Activated effector memory CD4-positive, alpha-beta T cell treated with Interleukin-2 at 50 U/mL for 16 hours (primary cell): Measurements from ENCODE around the gene OR6B3.
"Not testable (repeated sequence)": the region's sequence is repeated elsewhere in the genome, so short reads cannot be mapped to it uniquely, and the experiment has no call there.

ENCODE experiments used
- DNase-seq: peaks from one replicate; pipeline ENCODE4 v3.0.0-alpha.2; 2020

The OR6B3 gene

GRCh38 chr2:240053173-240054155 is at the start of gene OR6B3:
TSS of gene OR6B3 (minus strand) at chr2:240053521.
- DNase-seq = no peak

- no peak for DNase-seq
Measured at GRCh38 chr2:240098349-240098748, 45.0 kb upstream of the OR6B3 start.

GRCh38 chr2:240095556-240096523 is 42.5 kb upstream of the OR6B3 start:
- DNase-seq = no peak

- DNase-seq = no peak
Measured at GRCh38 chr2:240089306-240089705, 36.0 kb upstream of the OR6B3 start.

GRCh38 chr2:240086563-240086962 is 33.2 kb upstream of the OR6B3 start:
- no peak for DNase-seq

GRCh38 chr2:240078631-240079030 is 25.3 kb upstream of the OR6B3 start:
- no peak for DNase-seq

GRCh38 chr2:240077442-240077841 is 24.1 kb upstream of the OR6B3 start:
- DNase-seq = no peak

GRCh38 chr2:240074545-240074944 is 21.2 kb upstream of the OR6B3 start:
- DNase-seq = no peak

- DNase-seq = no peak
Measured at GRCh38 chr2:240070907-240071306, 17.6 kb upstream of the OR6B3 start.

GRCh38 chr2:240069829-240070228 is 16.5 kb upstream of the OR6B3 start:
- DNase-seq = no peak

GRCh38 chr2:240068193-240068592 is 14.9 kb upstream of the OR6B3 start:
- no peak for DNase-seq

- no peak for DNase-seq
Measured at GRCh38 chr2:240066489-240066888, 13.2 kb upstream of the OR6B3 start.

GRCh38 chr2:240064898-240065297 is 11.6 kb upstream of the OR6B3 start:
- no peak for DNase-seq

GRCh38 chr2:240060977-240061591 is 7.8 kb upstream of the OR6B3 start:
- DNase-seq = no peak

- no peak for DNase-seq
Measured at GRCh38 chr2:240056678-240057077, 3.4 kb upstream of the OR6B3 start.

GRCh38 chr2:240055177-240055917 is 2.0 kb upstream of the OR6B3 start:
- no peak for DNase-seq

GRCh38 chr2:240052524-240052923 is 797 bp downstream of the OR6B3 start:
- DNase-seq = no peak

GRCh38 chr2:240051697-240052096 is 1.6 kb downstream of the OR6B3 start:
- no peak for DNase-seq

- DNase-seq = no peak
Measured at GRCh38 chr2:240050278-240050677, 3.0 kb downstream of the OR6B3 start.

GRCh38 chr2:240048237-240048636 is 5.1 kb downstream of the OR6B3 start:
- DNase-seq = no peak

GRCh38 chr2:240045098-240045497 is 8.2 kb downstream of the OR6B3 start:
- no peak for DNase-seq

- DNase-seq = not testable (repeated sequence)
Measured at GRCh38 chr2:240044096-240044495, 9.2 kb downstream of the OR6B3 start.
